Measurements from ENCODE around the gene ARMS2.
A peak's percentile ranks its signal among the peaks of the same experiment; 100 is the strongest.

ARMS2 gene

GRCh38 chr10:122503886-122504609 is 49.6 kb downstream of the ARMS2 start:
- no peak overlapping the region for H3K4me3 ChIP-seq (ENCODE audit: low read length)
- no peak for DNase-seq (ENCODE audit: low read depth)
- TF ChIP-seq CTCF (IDR thresholded peaks at IDR 0.05; ENCODE audit: insufficient read depth, low read depth, low read length, missing control alignments), result no peak

- TF ChIP-seq CTCF (IDR thresholded peaks at IDR 0.05; ENCODE audit: insufficient read depth, low read depth, low read length, missing control alignments), result no peak
- peak; percentile 89 for DNase-seq (ENCODE audit: low read depth)
Observed at GRCh38 chr10:122504610-122504950, 50.1 kb downstream of the ARMS2 start.

GRCh38 chr10:122505011-122505410 is 50.6 kb downstream of the ARMS2 start:
- H3K4me3 ChIP-seq (ENCODE audit: low read length), result no peak overlapping the region
- no peak for DNase-seq (ENCODE audit: low read depth)
- TF ChIP-seq CTCF (IDR thresholded peaks at IDR 0.05; ENCODE audit: insufficient read depth, low read depth, low read length, missing control alignments), result no peak

More at GRCh38 chr10:122504610-122504950, 50.1 kb downstream of the ARMS2 start:
- no peak overlapping the region for H3K4me3 ChIP-seq (ENCODE audit: low read length)

GRCh38 chr10:122505885-122506645 is 51.6 kb downstream of the ARMS2 start:
- H3K4me3 ChIP-seq (ENCODE audit: low read length), result no peak overlapping the region
- no peak for DNase-seq (ENCODE audit: low read depth)
- TF ChIP-seq CTCF (IDR thresholded peaks at IDR 0.05; ENCODE audit: insufficient read depth, low read depth, low read length, missing control alignments), result no peak

Data from epithelial cell of esophagus (primary cell).